HCT116 (cell line): ENCODE measurements around the gene STK39. TPM values are rescaled to one million over a fixed set of nuclear protein-coding genes. Genes with fewer than 3 reads are reported as not detected.

Source experiments
- ATAC-seq: fragments of 200-7000 bp; cut with Tn5 transposase; 2 replicates; pipeline ENCODE4 v1.9.1; 2020; ENCODE audit warnings: mild to moderate bottlenecking, moderate library complexity
- BruUV-seq: library from RNA; stranded (reverse); fragments of 400-500 nt; replicated peaks from 2 replicates; lab custom pipeline; 2021; lab: Mats Ljungman, UMichigan
- CTCF ChIA-PET: fragments of 300-600 bp; sonication (Branson Sonifier 250); formaldehyde crosslinking; loops from one replicate; lab custom pipeline; 2021; ENCODE audit warnings: antibody characterized with exemption; lab: Charles Lee
- POLR2A ChIA-PET: fragments of 300-600, 350-600 bp; sonication (Branson Sonifier 250); formaldehyde crosslinking; loops from one replicate; lab custom pipeline; 2021; ENCODE audit warnings: antibody characterized with exemption; lab: Charles Lee
- RAD21 ChIA-PET, 2 experiments: fragments of 300-600 bp; sonication (Branson Sonifier 250); formaldehyde crosslinking; loops; one replicate each; lab custom pipeline; 2023; ENCODE audit warnings: low total read pairs in 2 of 2; ENCODE audit not compliant: uncharacterized antibody in 2 of 2, unreplicated experiment in 2 of 2, low non-redundant PET in 1 of 2; lab: Charles Lee
- DNase-seq: peaks from one replicate; pipeline ENCODE4 v3.0.0-alpha.2; 2010; ENCODE audit warnings: low read depth, low spot score
- H2AFZ ChIP-seq: fragments of 200-600 bp; shearing (Covaris generic), sonication (generic); 2 replicates; pipeline ENCODE4 v1.6.1; 2017; ENCODE audit warnings: low read depth, mixed run types, mixed read lengths, antibody characterized with exemption, low read length; ENCODE audit not compliant: poor library complexity, severe bottlenecking
- H3K27ac ChIP-seq: 2 replicates; pipeline ENCODE4 v1.5.1; 2012; ENCODE audit warnings: low read depth, low read length
- H3K27me3 ChIP-seq: fragments of 200-600 bp; sonication (generic); 2 replicates; pipeline ENCODE4 v1.6.1; 2016; ENCODE audit warnings: mixed run types, low read length, mixed read lengths; ENCODE audit not compliant: insufficient read depth
- H3K36me3 ChIP-seq, 2 experiments: fragments of 200-500 bp in 1 of 2; fragments of 200-600 bp in 1 of 2; sonication (Bioruptor generic) in 1 of 2; sonication (generic) in 1 of 2; 2 replicates each; pipeline versions ENCODE4 v1.5.1 to v1.6.1; 2014 to 2016; ENCODE audit warnings: low read length in 2 of 2, inconsistent platforms in 1 of 2, mixed read lengths in 1 of 2, mixed run types in 1 of 2; ENCODE audit not compliant: insufficient read depth in 2 of 2, control insufficient read depth in 1 of 2
- H3K4me1 ChIP-seq, 2 experiments: fragments of 200-600 bp in 1 of 2; sonication (generic) in 1 of 2; 2 replicates each; pipeline versions ENCODE4 v1.5.1 to v1.6.1; 2012 to 2017; ENCODE audit warnings: low read length in 2 of 2, inconsistent platforms in 1 of 2, mild to moderate bottlenecking in 1 of 2, mixed read lengths in 1 of 2, mixed run types in 1 of 2, moderate library complexity in 1 of 2; ENCODE audit not compliant: insufficient read depth in 2 of 2, control insufficient read depth in 1 of 2
- H3K4me2 ChIP-seq: fragments of 200-600 bp; sonication (generic); 2 replicates; pipeline ENCODE4 v1.6.1; 2017; ENCODE audit warnings: mixed run types, low read length, mixed read lengths
- H3K4me3 ChIP-seq, 2 experiments: fragments of 200-600 bp in 1 of 2; sonication (generic) in 1 of 2; replicated peaks in 1 of 2; 2 replicates each; pipeline ENCODE4 v1.5.1; 2011 to 2016; ENCODE audit warnings: low read length in 2 of 2, control low read depth in 1 of 2, low read depth in 1 of 2, mild to moderate bottlenecking in 1 of 2, mixed read lengths in 1 of 2, mixed run types in 1 of 2
- H3K79me2 ChIP-seq: fragments of 200-600 bp; sonication (generic); 2 replicates; pipeline ENCODE4 v1.6.1; 2017; ENCODE audit warnings: mild to moderate bottlenecking, mixed run types, low read length, moderate library complexity, mixed read lengths; ENCODE audit not compliant: insufficient read depth
- H3K9ac ChIP-seq: fragments of 200-600 bp; sonication (generic); 2 replicates; pipeline ENCODE4 v1.6.1; 2016; ENCODE audit warnings: low read length, mixed read lengths
- H3K9me2 ChIP-seq: fragments of 200-600 bp; sonication (generic), shearing (Covaris generic); 2 replicates; pipeline ENCODE4 v1.6.1; 2017; ENCODE audit warnings: mixed run types, mild to moderate bottlenecking, moderate library complexity; ENCODE audit not compliant: insufficient read depth
- H3K9me3 ChIP-seq, 2 experiments: fragments of 200-500 bp in 1 of 2; fragments of 200-600 bp in 1 of 2; sonication (Bioruptor generic) in 1 of 2; sonication (generic) in 1 of 2; 2 replicates each; pipeline ENCODE4 v1.6.1; 2014 to 2017; ENCODE audit warnings: low read length in 2 of 2, mixed read lengths in 2 of 2, inconsistent platforms in 1 of 2, low read depth in 1 of 2, mild to moderate bottlenecking in 1 of 2, mixed run types in 1 of 2, moderate library complexity in 1 of 2; ENCODE audit not compliant: control insufficient read depth in 1 of 2, insufficient read depth in 1 of 2
- H4K20me1 ChIP-seq: fragments of 200-600 bp; sonication (generic), shearing (Covaris generic); 2 replicates; pipeline ENCODE4 v1.6.1; 2017; ENCODE audit warnings: mixed run types, mild to moderate bottlenecking, moderate library complexity; ENCODE audit not compliant: insufficient read depth
- ELF1 ChIP-seq: IDR thresholded peaks from 2 replicates; pipeline ENCODE4 v1.6.1; 2012; ENCODE audit warnings: low read depth, borderline replicate concordance
- EZH2phosphoT487 ChIP-seq: fragments of 200-600 bp; IDR thresholded peaks from 2 replicates; pipeline ENCODE4 v1.6.1; 2018; ENCODE audit warnings: antibody characterized with exemption, borderline replicate concordance
- FOSL1 ChIP-seq: IDR thresholded peaks from 2 replicates; pipeline ENCODE4 v1.6.1; 2012; ENCODE audit warnings: low read depth
- JUND ChIP-seq: IDR thresholded peaks from 2 replicates; pipeline ENCODE4 v1.6.1; 2012
- POLR2A ChIP-seq: IDR thresholded peaks from 2 replicates; pipeline ENCODE4 v1.7.0; 2011; ENCODE audit warnings: borderline replicate concordance; ENCODE audit not compliant: insufficient read depth, insufficient read length; ENCODE audit errors: extremely low read depth
- REST ChIP-seq: IDR thresholded peaks from 2 replicates; pipeline ENCODE4 v1.6.1; 2012; ENCODE audit warnings: low read depth
- SIN3A ChIP-seq: IDR thresholded peaks from 2 replicates; pipeline ENCODE4 v1.6.1; 2012; ENCODE audit warnings: low read depth
- SP1 ChIP-seq: IDR thresholded peaks from 2 replicates; pipeline ENCODE4 v1.6.1; 2012; ENCODE audit warnings: low read depth
- SRF ChIP-seq: IDR thresholded peaks from 2 replicates; pipeline ENCODE4 v1.6.1; 2012; ENCODE audit warnings: low read depth
- TCF7L2 ChIP-seq: IDR thresholded peaks from 2 replicates; pipeline ENCODE4 v1.7.0; 2011; ENCODE audit warnings: borderline replicate concordance, inconsistent platforms; ENCODE audit not compliant: insufficient read depth, insufficient read length; ENCODE audit errors: extremely low read depth
- YY1 ChIP-seq: IDR thresholded peaks from 2 replicates; pipeline ENCODE4 v1.6.1; 2011; ENCODE audit warnings: low read length, low read depth, moderate library complexity, mild to moderate bottlenecking; ENCODE audit not compliant: insufficient replicate concordance; ENCODE audit errors: extremely low read depth
- ZBTB33 ChIP-seq: IDR thresholded peaks from 2 replicates; pipeline ENCODE4 v1.6.1; 2011; ENCODE audit warnings: mild to moderate bottlenecking, low read length, moderate library complexity; ENCODE audit not compliant: insufficient replicate concordance; ENCODE audit errors: extremely low read depth
- intact Hi-C: fragments of 100-400 bp; cut with micrococcal nuclease; formaldehyde crosslinking; loops from 2 replicates; pipeline ENCODE4 v1.10.0; 2022
- total RNA-seq: library from RNA; stranded (reverse); gene quantifications from one replicate; pipeline ENCODE4 v1.2.1, GENCODE V29; 2021; ENCODE audit not compliant: unreplicated experiment

The STK39 gene
- total RNA-seq, 1 experiment from 2014 or later = 118 TPM

- POLR2A ChIA-PET = no interaction called here
- peaks cover 0 to 31% of the 10 kb centered on the region in 2 experiments; a peak in 1 of 4 replicates for H3K36me3 ChIP-seq
Observed at GRCh38 chr2:168072626-168073303, 174.6 kb downstream of the STK39 start.

More at GRCh38 chr2:168072626-168073303, 174.6 kb downstream of the STK39 start:
- intact Hi-C loops = no loop called here
- no peak overlapping the region for H2AFZ ChIP-seq
- peaks cover 29% of the 10 kb centered on the region for H3K79me2 ChIP-seq
- H3K9ac ChIP-seq = no peak overlapping the region
- no peaks in the 10 kb centered on the region for H3K4me1 ChIP-seq
- H3K9me2 ChIP-seq = no peaks in the 10 kb centered on the region
- no peak for DNase-seq
- BruUV-seq = no TSS peak
- no peak overlapping the region for H3K4me3 ChIP-seq
- peaks cover 5% of the 10 kb centered on the region; the same call in 1 of the 2 replicates for H4K20me1 ChIP-seq
- no peak overlapping the region for H3K4me2 ChIP-seq
- ATAC-seq = no peak
- H3K27ac ChIP-seq = no peak overlapping the region
- ChIA-PET CTCF (no interaction called here), RAD21 (no interaction called here)
- no peak for TF ChIP-seq TCF7L2
- TF ChIP-seq FOSL1 = no peak
- no peak for TF ChIP-seq ZBTB33
- TF ChIP-seq ELF1 = no peak
- TF ChIP-seq EZH2phosphoT487 = no peak
- TF ChIP-seq SIN3A = no peak
- TF ChIP-seq POLR2A = no peak
- TF ChIP-seq YY1 = no peak
- TF ChIP-seq SRF = no peak
- TF ChIP-seq SP1 = no peak
- no peak for TF ChIP-seq JUND
- no peak for TF ChIP-seq REST
- H3K27me3 ChIP-seq = no peaks in the 10 kb centered on the region
- H3K9me3 ChIP-seq = no peaks in the 10 kb centered on the region
